GM12878 (cell line): Measurements from ENCODE around the gene MYRF. TPM values are rescaled to one million over a fixed set of nuclear protein-coding genes. Genes with fewer than 3 reads are reported as not detected.
A peak's percentile ranks its signal among the peaks of the same experiment; 100 is the strongest.

Experiments used
- ATAC-seq: fragments of 200-7000 bp; cut with Tn5 transposase; 3 replicates; pipeline ENCODE4 v1.9.1; 2020; ENCODE audit warnings: mild to moderate bottlenecking, moderate library complexity
- BruUV-seq: library from RNA; stranded (reverse); fragments of 400-500 nt; replicated peaks from 2 replicates; lab custom pipeline; 2021; lab: Mats Ljungman, UMichigan
- CTCF ChIA-PET: fragments of 300-600 bp; sonication (Branson Sonifier 250); formaldehyde crosslinking; extraction: SDS; loops from one replicate; lab custom pipeline; 2021; ENCODE audit warnings: inconsistent platforms; lab: Yijun Ruan, JAX
- POLR2A ChIA-PET: fragments of 350-600 bp; formaldehyde crosslinking; extraction: SDS; loops from one replicate; lab custom pipeline; 2021; ENCODE audit warnings: inconsistent platforms; lab: Charles Lee
- RAD21 ChIA-PET: fragments of 300-600 bp; sonication (Branson Sonifier 250); formaldehyde crosslinking; loops from one replicate; lab custom pipeline; 2023; ENCODE audit warnings: antibody characterized with exemption; ENCODE audit not compliant: unreplicated experiment; lab: Charles Lee
- SMC1A ChIA-PET: fragments of 300-600 bp; sonication (Branson Sonifier 250); formaldehyde crosslinking; loops from one replicate; lab custom pipeline; 2023; ENCODE audit not compliant: unreplicated experiment, uncharacterized antibody; lab: Charles Lee
- DNase-seq: peaks from one replicate; pipeline ENCODE4 v3.0.0-alpha.2; 2011; ENCODE audit warnings: low read depth, low spot score
- FAIRE-seq: peaks from 3 replicates; lab custom pipeline; 2011; peaks lifted over from hg19 to GRCh38; lab: Jason Lieb, UNC
- H2AFZ ChIP-seq: 2 replicates; pipeline ENCODE4 v1.6.0; 2011; ENCODE audit warnings: low read depth, low read length, control low read depth; ENCODE audit not compliant: control insufficient read depth
- H3K27ac ChIP-seq: 2 replicates; pipeline ENCODE4 v1.5.1; 2011; ENCODE audit warnings: control low read depth; ENCODE audit not compliant: control insufficient read depth, insufficient read depth
- H3K27me3 ChIP-seq, 2 experiments: replicated peaks in 1 of 2; 2 replicates each; pipeline versions ENCODE4 v1.6.0 to v1.6.1; 2011; ENCODE audit warnings: low read length in 1 of 2; ENCODE audit not compliant: control insufficient read depth in 2 of 2, insufficient read depth in 2 of 2
- H3K36me3 ChIP-seq, 2 experiments: 2 replicates each; pipeline ENCODE4 v1.5.1; 2011; ENCODE audit warnings: low read length in 1 of 2; ENCODE audit not compliant: control insufficient read depth in 2 of 2, insufficient read depth in 2 of 2
- H3K4me1 ChIP-seq: 2 replicates; pipeline ENCODE4 v1.6.1; 2011; ENCODE audit warnings: mild to moderate bottlenecking, low read length, moderate library complexity, mixed read lengths; ENCODE audit not compliant: control insufficient read depth, insufficient read depth
- H3K4me2 ChIP-seq: 2 replicates; pipeline ENCODE4 v1.6.0; 2011; ENCODE audit warnings: control low read depth; ENCODE audit not compliant: control insufficient read depth, insufficient read depth
- H3K4me3 ChIP-seq: fragments of 200-600 bp; sonication (generic); 2 replicates; pipeline ENCODE4 v1.5.1; 2016
- H3K79me2 ChIP-seq: 2 replicates; pipeline ENCODE4 v1.6.0; 2011; ENCODE audit warnings: low read length; ENCODE audit not compliant: control insufficient read depth, insufficient read depth
- H3K9ac ChIP-seq: 2 replicates; pipeline ENCODE4 v1.8.0; 2011; ENCODE audit warnings: low read length, control low read depth, mixed read lengths; ENCODE audit not compliant: control insufficient read depth, insufficient read depth
- H3K9me3 ChIP-seq: replicated peaks from 3 replicates; pipeline ENCODE4 v1.5.1; 2011; ENCODE audit warnings: mild to moderate bottlenecking, low read length; ENCODE audit not compliant: control insufficient read depth, insufficient read depth
- H4K20me1 ChIP-seq: 2 replicates; pipeline ENCODE4 v1.6.0; 2011; ENCODE audit not compliant: control insufficient read depth, insufficient read depth
- CBX5 ChIP-seq: sonication (generic); IDR thresholded peaks from 2 replicates; pipeline ENCODE4 v1.6.1; 2016; ENCODE audit warnings: low read depth, moderate library complexity, mild to moderate bottlenecking, inconsistent platforms
- FOXK2 ChIP-seq: fragments of 450-650 bp; IDR thresholded peaks from 2 replicates; pipeline ENCODE4 v1.6.1; 2017; ENCODE audit warnings: mild to moderate bottlenecking, moderate library complexity
- HDAC2 ChIP-seq: fragments of 200-600 bp; sonication (generic); IDR thresholded peaks from 2 replicates; pipeline ENCODE4 v1.6.1; 2017
- HDGF ChIP-seq: fragments of 450-650 bp; IDR thresholded peaks from 2 replicates; pipeline ENCODE4 v1.6.1; 2016; ENCODE audit warnings: antibody characterized with exemption
- IKZF1 ChIP-seq: fragments of 450-650 bp; conservative IDR thresholded peaks from 2 replicates; pipeline ENCODE4 v1.6.1; 2017; ENCODE audit warnings: antibody characterized with exemption, mild to moderate bottlenecking
- KLF5 ChIP-seq: fragments of 450-650 bp; IDR thresholded peaks from 2 replicates; pipeline ENCODE4 v1.6.1; 2014; ENCODE audit warnings: mild to moderate bottlenecking; ENCODE audit not compliant: partially characterized antibody
- POLR2A ChIP-seq: IDR thresholded peaks from 2 replicates; pipeline ENCODE4 v1.6.1; 2011; ENCODE audit warnings: low read depth, mild to moderate bottlenecking, low read length
- RBBP5 ChIP-seq: fragments of 200-600 bp; sonication (generic); conservative IDR thresholded peaks from 2 replicates; pipeline ENCODE4 v1.6.1; 2016
- RELB ChIP-seq: fragments of 450-650 bp; IDR thresholded peaks from 2 replicates; pipeline ENCODE4 v1.6.1; 2017; ENCODE audit warnings: low read depth, mild to moderate bottlenecking, moderate library complexity
- SMAD5 ChIP-seq: IDR thresholded peaks from 2 replicates; pipeline ENCODE4 v1.6.1; 2016; ENCODE audit warnings: antibody characterized with exemption, low read depth
- SPI1 ChIP-seq: IDR thresholded peaks from 2 replicates; pipeline ENCODE4 v1.6.1; 2011; ENCODE audit warnings: low read depth, mild to moderate bottlenecking, low read length, moderate library complexity, borderline replicate concordance; ENCODE audit not compliant: insufficient read depth
- WGBS: methylation state at CpG from one replicate; pipeline ENCODE4 v1.1.6; 2016; ENCODE audit warnings: low lambda C conversion rate; ENCODE audit not compliant: insufficient replicate concordance, insufficient coverage; ENCODE audit errors: missing lambda C conversion rate; 5-methylcytosine and 5-hydroxymethylcytosine counted together
- in situ Hi-C: fragments of 300-500 bp; cut with MboI; formaldehyde crosslinking; loops from 9 replicates; pipeline ENCODE4 v1.14.3; 2018; ENCODE audit warnings: mixed read lengths
- intact Hi-C: fragments of 100-400 bp; cut with micrococcal nuclease; formaldehyde crosslinking; loops from one replicate; pipeline ENCODE4 v1.14.2; 2022; ENCODE audit not compliant: unreplicated experiment
- polyA plus RNA-seq, 11 experiments: library from polyadenylated mRNA; depleted of rRNA in 4 of 11; unstranded in 6 of 11; stranded (reverse) in 5 of 11; fragments of >200 nt; fragmentation: Nextera tagmentation in 4 of 11; fragmentation: Illumina TruSeq in 1 of 11; extraction: Ambion mirVana in 4 of 11; extraction: Trizol in 1 of 11; gene quantifications; 1 replicate in 1 of 11; 2 replicates in 10 of 11; pipeline versions ENCODE4 v1.2.1 to v1.2.3, GENCODE V29; 2011 to 2016; ENCODE audit warnings: inconsistent platforms in 2 of 11, missing spikeins in 2 of 11, low read depth in 1 of 11
- total RNA-seq, 4 experiments: library from RNA; depleted of rRNA in 3 of 4; stranded (reverse); fragments of >200 nt in 3 of 4; fragmentation: Illumina TruSeq in 1 of 4; extraction: Trizol in 1 of 4; gene quantifications; 2 replicates each; pipeline versions ENCODE4 v1.2.1 to v1.2.3, GENCODE V29; 2013 to 2021
- TF ChIP-seq, protein P1 (sequence below): fragments of 450-650 bp; IDR thresholded peaks from 2 replicates; pipeline ENCODE4 v1.6.1; 2018; ENCODE audit warnings: mild to moderate bottlenecking, low read depth, moderate library complexity; ENCODE audit not compliant: partially characterized antibody

MYRF gene
- total and polyA plus RNA-seq, 10 of the 15 experiments (the other 5 are each of a cell fraction or from before 2014, with no cell fraction given): 0.27 to 15.6 (median 0.89) TPM

- 100% methylated on average over 5 of the region's 6 CpGs for WGBS
- no peak for DNase-seq
- Histone ChIP-seq H3K27me3 (no peaks in the 10 kb centered on the region), H2AFZ (no peak overlapping the region), H3K79me2 (peaks cover 13% of the 10 kb centered on the region), H4K20me1 (no peaks in the 10 kb centered on the region), H3K36me3 (peaks cover 7 to 16% of the 10 kb centered on the region in 2 experiments), H3K9ac (no peak overlapping the region), H3K27ac (no peak overlapping the region), H3K4me3 (no peak overlapping the region), H3K4me1 (no peaks in the 10 kb centered on the region; the same call in 1 of the 2 replicates), H3K4me2 (no peak overlapping the region), H3K9me3 (no peaks in the 10 kb centered on the region)
- ChIA-PET SMC1A (interaction anchor here (0.9 to 2.7 kb wide), 2 partner anchors 11 to 279 kb away, joined by 5 to 9 read pairs; no protein-coding TSS in a partner anchor), RAD21 (no interaction called here), CTCF (interaction anchor here (0.6 to 12.7 kb wide), 4 partner anchors 15 to 307 kb away, joined by 4 to 188 read pairs (median 36); partner anchors contain the start of gene BEST1), POLR2A (interaction anchor here (7.0 kb wide), 1 partner anchor 13 kb away, joined by 77 read pairs; the partner anchor contains the start of gene FADS1)
- no TSS peak for BruUV-seq
- ATAC-seq: no peak
- TF ChIP-seq POLR2A (peak; percentile 41; the same call in 1 of the 2 replicates), KLF5 (no peak)
- FAIRE-seq: no peak
- in situ Hi-C loops (no loop called here), intact Hi-C loops (no loop called here)
Measured at GRCh38 chr11:61802605-61803004, 50.2 kb downstream of the MYRF start.

- Histone ChIP-seq H3K36me3 (peaks cover 7 to 15% of the 10 kb centered on the region in 2 experiments), H3K27me3 (no peaks in the 10 kb centered on the region), H4K20me1 (no peaks in the 10 kb centered on the region), H3K4me3 (no peak overlapping the region), H3K4me2 (no peak overlapping the region), H3K27ac (no peak overlapping the region), H3K9ac (no peak overlapping the region), H2AFZ (no peak overlapping the region), H3K79me2 (peaks cover 3% of the 10 kb centered on the region), H3K4me1 (no peaks in the 10 kb centered on the region), H3K9me3 (no peaks in the 10 kb centered on the region)
- WGBS: 100% methylated on average over 3 of the region's 3 CpGs
- in situ Hi-C loops: no loop called here
- FAIRE-seq: no peak
- DNase-seq: no peak
- BruUV-seq: no TSS peak
- ChIA-PET SMC1A (interaction anchor here (2.7 kb wide), 1 partner anchor 10 kb away, joined by 9 read pairs; no protein-coding TSS in a partner anchor), CTCF (interaction anchor here (0.5 to 1.5 kb wide), 4 partner anchors 11 to 278 kb away, joined by 3 to 4 read pairs (median 4); no protein-coding TSS in a partner anchor), RAD21 (no interaction called here), POLR2A (no interaction called here)
- ATAC-seq: no peak
- intact Hi-C loops: no loop called here
- TF ChIP-seq FOXK2: no peak
- TF ChIP-seq IKZF1: no peak
- TF ChIP-seq, protein P1, sequence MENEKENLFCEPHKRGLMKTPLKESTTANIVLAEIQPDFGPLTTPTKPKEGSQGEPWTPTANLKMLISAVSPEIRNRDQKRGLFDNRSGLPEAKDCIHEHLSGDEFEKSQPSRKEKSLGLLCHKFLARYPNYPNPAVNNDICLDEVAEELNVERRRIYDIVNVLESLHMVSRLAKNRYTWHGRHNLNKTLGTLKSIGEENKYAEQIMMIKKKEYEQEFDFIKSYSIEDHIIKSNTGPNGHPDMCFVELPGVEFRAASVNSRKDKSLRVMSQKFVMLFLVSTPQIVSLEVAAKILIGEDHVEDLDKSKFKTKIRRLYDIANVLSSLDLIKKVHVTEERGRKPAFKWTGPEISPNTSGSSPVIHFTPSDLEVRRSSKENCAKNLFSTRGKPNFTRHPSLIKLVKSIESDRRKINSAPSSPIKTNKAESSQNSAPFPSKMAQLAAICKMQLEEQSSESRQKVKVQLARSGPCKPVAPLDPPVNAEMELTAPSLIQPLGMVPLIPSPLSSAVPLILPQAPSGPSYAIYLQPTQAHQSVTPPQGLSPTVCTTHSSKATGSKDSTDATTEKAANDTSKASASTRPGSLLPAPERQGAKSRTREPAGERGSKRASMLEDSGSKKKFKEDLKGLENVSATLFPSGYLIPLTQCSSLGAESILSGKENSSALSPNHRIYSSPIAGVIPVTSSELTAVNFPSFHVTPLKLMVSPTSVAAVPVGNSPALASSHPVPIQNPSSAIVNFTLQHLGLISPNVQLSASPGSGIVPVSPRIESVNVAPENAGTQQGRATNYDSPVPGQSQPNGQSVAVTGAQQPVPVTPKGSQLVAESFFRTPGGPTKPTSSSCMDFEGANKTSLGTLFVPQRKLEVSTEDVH: no peak
- no peak for TF ChIP-seq CBX5
- no peak for TF ChIP-seq RELB
- no peak for TF ChIP-seq HDAC2
- TF ChIP-seq SPI1: no peak
- TF ChIP-seq HDGF: no peak
- TF ChIP-seq RBBP5: no peak
- TF ChIP-seq SMAD5: no peak
Measured at GRCh38 chr11:61803889-61804647, 51.6 kb downstream of the MYRF start.
